Parietal lobe (tissue), 2 donors: ENCODE results near the gene PRICKLE2. TPM values are rescaled to one million over a fixed set of nuclear protein-coding genes. Genes with fewer than 3 reads are reported as not detected.

ENCODE experiments used
- small RNA-seq: library from RNA; depleted of rRNA; stranded (forward); fragments of <200 nt; gene quantifications from one replicate; pipeline ENCODE3, GENCODE V24; 2014; ENCODE audit warnings: low replicate concordance
- total RNA-seq: library from RNA; depleted of rRNA; stranded (reverse); fragments of >200 nt; gene quantifications from one replicate; pipeline ENCODE4 v1.2.3, GENCODE V29; 2014

PRICKLE2 gene
- 121 TPM for total RNA-seq

GRCh38 chr3:64224826-64225610 is at the start of gene PRICKLE2:
PRICKLE2 (minus strand) TSS chr3:64225466; CDS start chr3:64198927, 26,539 bp downstream.

Small RNA genes within 50 kb of the gene (small RNA-seq; reads per million reads assigned to genes)
- not detected for gene RF00012

Other genes with a start within 250 kb of the PRICKLE2 start
- 89.2 TPM for gene PSMD6, start 202.0 kb downstream of the PRICKLE2 start, total RNA-seq